ENCODE measurements around the gene MSI2. TPM values are rescaled to one million over a fixed set of nuclear protein-coding genes. Genes with fewer than 3 reads are reported as not detected.

Gene MSI2
- total and polyA plus RNA-seq, 4 donors, result 9.4 to 64.0 (median 30.4) TPM

DNA sequence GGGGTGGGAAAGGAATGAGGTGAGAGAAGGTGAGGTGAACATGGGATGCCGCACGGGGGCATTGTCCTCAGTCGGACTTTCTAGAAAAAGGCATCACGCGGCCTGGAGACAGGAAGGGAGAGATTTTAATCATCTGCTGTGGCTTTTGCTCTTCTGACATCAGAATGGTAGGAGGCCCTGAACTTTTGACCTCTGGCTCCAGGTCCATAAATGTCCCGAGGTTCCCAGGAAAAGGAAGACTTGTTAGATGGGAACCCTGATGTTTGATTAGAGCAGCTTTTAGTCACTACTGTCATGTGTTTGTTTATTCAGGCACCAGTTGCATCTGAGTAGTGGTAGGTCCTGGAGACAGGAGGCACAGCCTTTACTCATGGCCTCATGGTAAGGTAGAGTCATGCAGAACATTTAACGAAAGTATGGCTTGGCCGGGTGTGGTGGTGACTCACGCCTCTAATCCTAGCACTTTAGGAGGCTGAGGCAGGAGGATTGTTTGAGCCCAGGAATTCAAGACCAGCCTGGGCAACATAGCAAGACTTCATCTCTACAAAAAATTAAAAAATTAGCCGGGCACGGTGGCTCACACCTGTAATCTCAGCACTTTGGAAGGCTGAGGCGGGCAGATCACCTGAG is 203.1 kb downstream of the MSI2 start:
- no peak overlapping the region for H3K4me3 ChIP-seq
- no peak overlapping the region for H3K9ac ChIP-seq (ENCODE audit: insufficient read depth in 1 of 2, low read length in 2 of 2)
- DNase-seq, result no peak
- peaks cover 0 to 1% (median 0%) of the 10 kb centered on the region in 4 donors for H3K36me3 ChIP-seq (ENCODE audit: control insufficient read depth in 4 of 4, insufficient read depth in 4 of 4, low read length in 4 of 4)
- 68 to 73% methylated on average over 12 of the region's 12 CpGs for WGBS, 2 donors
- peaks cover 8 to 33% (median 12%) of the 10 kb centered on the region in 5 donors for H3K4me1 ChIP-seq (ENCODE audit: control insufficient read depth in 5 of 5, insufficient read depth in 5 of 5, low read length in 5 of 5)
- H3K27me3 ChIP-seq (ENCODE audit: control insufficient read depth in 3 of 3, insufficient read depth in 3 of 3, low read length in 2 of 3), result no peaks in the 10 kb centered on the region
- no peak for ATAC-seq (ENCODE audit: insufficient read depth, low FRiP score)
- H3K9me3 ChIP-seq (ENCODE audit: control insufficient read depth in 4 of 4, insufficient read depth in 3 of 4, low read length in 3 of 4), result peaks cover 0 to 2% (median 0%) of the 10 kb centered on the region in 4 donors
- TF ChIP-seq, protein P1, sequence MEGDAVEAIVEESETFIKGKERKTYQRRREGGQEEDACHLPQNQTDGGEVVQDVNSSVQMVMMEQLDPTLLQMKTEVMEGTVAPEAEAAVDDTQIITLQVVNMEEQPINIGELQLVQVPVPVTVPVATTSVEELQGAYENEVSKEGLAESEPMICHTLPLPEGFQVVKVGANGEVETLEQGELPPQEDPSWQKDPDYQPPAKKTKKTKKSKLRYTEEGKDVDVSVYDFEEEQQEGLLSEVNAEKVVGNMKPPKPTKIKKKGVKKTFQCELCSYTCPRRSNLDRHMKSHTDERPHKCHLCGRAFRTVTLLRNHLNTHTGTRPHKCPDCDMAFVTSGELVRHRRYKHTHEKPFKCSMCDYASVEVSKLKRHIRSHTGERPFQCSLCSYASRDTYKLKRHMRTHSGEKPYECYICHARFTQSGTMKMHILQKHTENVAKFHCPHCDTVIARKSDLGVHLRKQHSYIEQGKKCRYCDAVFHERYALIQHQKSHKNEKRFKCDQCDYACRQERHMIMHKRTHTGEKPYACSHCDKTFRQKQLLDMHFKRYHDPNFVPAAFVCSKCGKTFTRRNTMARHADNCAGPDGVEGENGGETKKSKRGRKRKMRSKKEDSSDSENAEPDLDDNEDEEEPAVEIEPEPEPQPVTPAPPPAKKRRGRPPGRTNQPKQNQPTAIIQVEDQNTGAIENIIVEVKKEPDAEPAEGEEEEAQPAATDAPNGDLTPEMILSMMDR (IDR thresholded peaks at IDR 0.05; ENCODE audit: control extremely low read depth, extremely low read depth), result no peak
- H3K27ac ChIP-seq (ENCODE audit: low read depth in 1 of 2, low read length in 1 of 2), result no peak overlapping the region

DNA sequence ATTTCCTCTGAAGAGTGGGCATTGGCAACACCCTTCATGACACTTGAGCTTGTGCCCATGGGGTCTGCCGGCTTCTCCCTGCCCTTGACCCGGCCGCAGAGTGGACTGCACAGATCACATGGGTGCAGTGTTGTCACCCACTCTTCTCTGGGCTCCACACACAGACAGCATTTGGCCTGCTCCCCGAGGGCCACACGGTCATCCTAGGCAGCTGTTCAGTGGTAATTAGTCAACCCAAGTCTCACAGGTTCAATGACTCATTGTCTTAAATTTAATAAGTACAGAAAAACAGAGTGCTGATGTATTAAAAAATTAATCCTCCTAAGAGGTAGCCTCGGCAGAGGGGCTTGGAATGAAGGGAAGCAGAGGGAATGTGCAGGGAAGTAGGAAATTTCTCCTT is 204.8 kb downstream of the MSI2 start:
- no peak for DNase-seq
- 89 to 98% methylated on average over 6 of the region's 6 CpGs for WGBS, 2 donors
- TF ChIP-seq, protein P1 (IDR thresholded peaks at IDR 0.05; ENCODE audit: control extremely low read depth, extremely low read depth), result no peak
- Histone ChIP-seq H3K36me3 (ENCODE audit: control insufficient read depth in 4 of 4, insufficient read depth in 4 of 4, low read length in 4 of 4) (no peaks in the 10 kb centered on the region), H3K4me3 (no peak overlapping the region), H3K9ac (ENCODE audit: insufficient read depth in 1 of 2, low read length in 2 of 2) (no peak overlapping the region), H3K27me3 (ENCODE audit: control insufficient read depth in 3 of 3, insufficient read depth in 3 of 3, low read length in 2 of 3) (no peaks in the 10 kb centered on the region), H3K27ac (ENCODE audit: low read depth in 1 of 2, low read length in 1 of 2) (no peak overlapping the region), H3K9me3 (ENCODE audit: control insufficient read depth in 4 of 4, insufficient read depth in 3 of 4, low read length in 3 of 4) (no peaks in the 10 kb centered on the region), H3K4me1 (ENCODE audit: control insufficient read depth in 5 of 5, insufficient read depth in 5 of 5, low read length in 5 of 5) (peaks cover 0 to 23% (median 14%) of the 10 kb centered on the region in 5 donors)
- no peak for ATAC-seq (ENCODE audit: insufficient read depth, low FRiP score)

- DNase-seq (no peak), ATAC-seq (ENCODE audit: insufficient read depth, low FRiP score) (no peak)
- H3K9ac ChIP-seq (ENCODE audit: insufficient read depth in 1 of 2, low read length in 2 of 2), result no peak overlapping the region
- H3K27ac ChIP-seq (ENCODE audit: low read depth in 1 of 2, low read length in 1 of 2), result no peak overlapping the region
- no peaks in the 10 kb centered on the region for H3K36me3 ChIP-seq (ENCODE audit: control insufficient read depth in 4 of 4, insufficient read depth in 4 of 4, low read length in 4 of 4)
- 79 to 95% methylated on average over 4 of the region's 4 CpGs for WGBS, 2 donors
- no peak overlapping the region for H3K4me3 ChIP-seq
- H3K27me3 ChIP-seq (ENCODE audit: control insufficient read depth in 3 of 3, insufficient read depth in 3 of 3, low read length in 2 of 3), result no peaks in the 10 kb centered on the region
- peaks cover 0 to 20% (median 14%) of the 10 kb centered on the region in 5 donors for H3K4me1 ChIP-seq (ENCODE audit: control insufficient read depth in 5 of 5, insufficient read depth in 5 of 5, low read length in 5 of 5)
- TF ChIP-seq, protein P1 (IDR thresholded peaks at IDR 0.05; ENCODE audit: control extremely low read depth, extremely low read depth), result no peak
- no peaks in the 10 kb centered on the region for H3K9me3 ChIP-seq (ENCODE audit: control insufficient read depth in 4 of 4, insufficient read depth in 3 of 4, low read length in 3 of 4)
Measured at GRCh38 chr17:57462007-57462579, 205.8 kb downstream of the MSI2 start.
